GM21528 (cell line): ENCODE data around the gene ZNF202.
A peak's percentile ranks its signal among the peaks of the same experiment; 100 is the strongest.
"Not testable (repeated sequence)": the region's sequence is repeated elsewhere in the genome, so short reads cannot be mapped to it uniquely, and the experiment has no call there.

Source experiments
- ATAC-seq: cut with Tn5 transposase; IDR thresholded peaks from one replicate; pipeline ENCODE4 v1.9.1; 2021; ENCODE audit warnings: mild to moderate bottlenecking, moderate library complexity; ENCODE audit not compliant: unreplicated experiment, low FRiP score

ZNF202 gene

GRCh38 chr11:123741159-123742030 is at the start of gene ZNF202:
ZNF202 (minus strand) TSS chr11:123741660; CDS start chr11:123730888, 10,772 bp downstream.
- ATAC-seq = peak; percentile 99

- ATAC-seq = no peak
These were observed 42.1 kb upstream of the ZNF202 start for GRCh38 chr11:123783536-123783935.

- ATAC-seq = no peak
These were observed 37.1 kb upstream of the ZNF202 start for GRCh38 chr11:123778511-123778910.

- ATAC-seq = no peak
These were observed 34.5 kb upstream of the ZNF202 start for GRCh38 chr11:123775715-123776549.

GRCh38 chr11:123775289-123775688 is 33.8 kb upstream of the ZNF202 start:
- peak; percentile 60 for ATAC-seq

- no peak for ATAC-seq
These were observed 32.5 kb upstream of the ZNF202 start for GRCh38 chr11:123773959-123774358.

- no peak for ATAC-seq
These were observed 31.6 kb upstream of the ZNF202 start for GRCh38 chr11:123773026-123773425.

- ATAC-seq = no peak
These were observed 30.2 kb upstream of the ZNF202 start for GRCh38 chr11:123771664-123772063.

- ATAC-seq = no peak
These were observed 29.3 kb upstream of the ZNF202 start for GRCh38 chr11:123770712-123771111.

- no peak for ATAC-seq
These were observed 24.1 kb upstream of the ZNF202 start for GRCh38 chr11:123765601-123766000.

- ATAC-seq = no peak
These were observed 21.0 kb upstream of the ZNF202 start for GRCh38 chr11:123762422-123762821.

- ATAC-seq = peak; percentile 85
These were observed 19.4 kb upstream of the ZNF202 start for GRCh38 chr11:123760894-123761293.

GRCh38 chr11:123757976-123758375 is 16.5 kb upstream of the ZNF202 start:
- no peak for ATAC-seq

GRCh38 chr11:123755813-123756212 is 14.4 kb upstream of the ZNF202 start:
- ATAC-seq = no peak

- ATAC-seq = no peak
These were observed 13.9 kb upstream of the ZNF202 start for GRCh38 chr11:123755344-123755743.

GRCh38 chr11:123754101-123754568 is 12.7 kb upstream of the ZNF202 start, which contains the start of gene OR6X1:
OR6X1 (minus strand) TSS chr11:123754518; CDS start chr11:123754518, 0 bp downstream.
- no peak for ATAC-seq

GRCh38 chr11:123753110-123753509 is 11.7 kb upstream of the ZNF202 start:
- no peak for ATAC-seq

GRCh38 chr11:123751781-123752180 is 10.3 kb upstream of the ZNF202 start:
- ATAC-seq = no peak

GRCh38 chr11:123748349-123748748 is 6.9 kb upstream of the ZNF202 start:
- not testable (repeated sequence) for ATAC-seq

GRCh38 chr11:123745764-123746451 is 4.4 kb upstream of the ZNF202 start:
- no peak for ATAC-seq

- ATAC-seq = no peak
These were observed 1.3 kb upstream of the ZNF202 start for GRCh38 chr11:123742724-123743120.
